SW480 (cell line): ENCODE data around the gene NEDD8.

ENCODE experiments used
- DNase-seq: peaks from one replicate; pipeline ENCODE4 v3.0.0-alpha.2; 2016; ENCODE audit warnings: low spot score

Gene NEDD8

GRCh38 chr14:24196071-24197055 lies 35.8 kb downstream of the NEDD8 start:
- peak; percentile 26 for DNase-seq

- DNase-seq, result peak; percentile 87
Observed at GRCh38 chr14:24195186-24196070, 36.7 kb downstream of the NEDD8 start, which contains the start of gene TM9SF1. TM9SF1 (minus strand) TSS chr14:24195441; CDS start chr14:24195019, 422 bp downstream.

- DNase-seq, result no peak
Observed at GRCh38 chr14:24194873-24195185, 37.3 kb downstream of the NEDD8 start.

- DNase-seq, result no peak
Observed at GRCh38 chr14:24194186-24194872, 37.8 kb downstream of the NEDD8 start.

- DNase-seq, result no peak
Observed at GRCh38 chr14:24192933-24193332, 39.2 kb downstream of the NEDD8 start.

GRCh38 chr14:24190416-24190815 lies 41.8 kb downstream of the NEDD8 start:
- DNase-seq, result no peak

GRCh38 chr14:24189460-24189859 lies 42.7 kb downstream of the NEDD8 start:
- DNase-seq, result no peak

- DNase-seq, result no peak
Observed at GRCh38 chr14:24189059-24189375, 43.1 kb downstream of the NEDD8 start.

- DNase-seq, result peak; percentile 98
Observed at GRCh38 chr14:24188251-24189058, 43.7 kb downstream of the NEDD8 start, which contains the start of gene IPO4. IPO4 (minus strand) TSS chr14:24188816; CDS start chr14:24188787, 29 bp downstream.

- no peak for DNase-seq
Observed at GRCh38 chr14:24187539-24187915, 44.6 kb downstream of the NEDD8 start.

GRCh38 chr14:24186831-24187538 lies 45.2 kb downstream of the NEDD8 start:
- no peak for DNase-seq

- no peak for DNase-seq
Observed at GRCh38 chr14:24185741-24186140, 46.4 kb downstream of the NEDD8 start.

- DNase-seq, result no peak
Observed at GRCh38 chr14:24185026-24185425, 47.1 kb downstream of the NEDD8 start.

- DNase-seq, result no peak
Observed at GRCh38 chr14:24184104-24184970, 47.8 kb downstream of the NEDD8 start.

GRCh38 chr14:24183014-24183481 lies 49.1 kb downstream of the NEDD8 start:
- DNase-seq, result no peak

GRCh38 chr14:24182110-24182882 lies 49.9 kb downstream of the NEDD8 start:
- DNase-seq, result no peak

GRCh38 chr14:24181371-24182077 lies 50.6 kb downstream of the NEDD8 start:
- DNase-seq, result no peak
